ENCODE data around the gene MBTD1. TPM values are rescaled to one million over a fixed set of nuclear protein-coding genes. Genes with fewer than 3 reads are reported as not detected.

MBTD1 gene
- total RNA-seq, 1 experiment from 2014 or later = 40.6 TPM

DNA sequence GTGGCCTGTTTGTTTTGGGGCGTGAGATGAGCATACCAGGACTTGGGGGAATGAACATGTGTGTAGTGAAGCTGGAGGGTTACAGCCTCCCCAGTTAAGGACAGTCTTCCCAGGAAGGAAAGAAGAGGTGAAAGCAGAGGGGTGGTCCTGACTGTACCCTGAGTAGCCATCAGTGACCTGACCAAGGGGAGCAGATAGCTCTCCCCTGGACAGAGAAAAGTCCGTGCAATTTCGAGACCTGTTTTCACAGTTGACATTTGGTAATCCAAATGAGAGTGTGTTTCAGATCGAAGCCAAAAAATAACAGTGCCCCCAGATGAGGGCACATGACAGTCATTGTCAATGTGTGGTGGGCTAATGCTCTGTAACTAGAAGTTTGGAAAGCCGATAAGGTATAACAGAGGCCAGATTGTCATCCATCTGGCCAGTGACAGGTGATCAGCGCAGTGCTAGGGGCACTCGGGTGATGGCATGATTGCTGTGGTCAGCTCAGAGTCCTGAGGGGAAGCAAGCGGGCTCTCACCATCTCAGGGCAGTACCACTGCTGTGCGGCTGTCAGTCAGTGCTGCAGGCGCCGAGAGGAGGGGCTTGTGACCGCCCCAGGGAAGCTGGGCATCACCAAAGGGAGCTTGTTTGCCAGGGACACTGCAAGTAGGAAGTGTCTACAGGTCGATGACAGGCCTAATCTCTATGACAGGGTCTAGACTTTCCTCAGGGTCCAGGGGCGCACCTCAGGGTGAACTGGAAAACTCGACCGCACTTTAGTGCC lies 94.8 kb downstream of the MBTD1 start:
- ATAC-seq (peak; percentile 10), DNase-seq (ENCODE audit: low spot score) (peak; percentile 29)
- Mint-ChIP-seq H3K27ac (peak overlapping the region; percentile 97), H3K4me1 (peaks cover 16% of the 10 kb centered on the region), H3K9me3 (no peaks in the 10 kb centered on the region), H3K36me3 (peaks cover 54% of the 10 kb centered on the region), H3K27me3 (ENCODE audit: low read depth) (no peaks in the 10 kb centered on the region), H3K4me3 (peak overlapping the region; percentile 93)
- no peak for TF ChIP-seq TEAD1 (CRISPR knock-in tag; IDR thresholded peaks at IDR 0.05)
- TF ChIP-seq JUN (CRISPR knock-in tag; IDR thresholded peaks at IDR 0.05) = no peak
- TF ChIP-seq ELF4 (CRISPR knock-in tag; IDR thresholded peaks at IDR 0.05; ENCODE audit: low read depth) = no peak
- POLR2A ChIA-PET = interaction anchor here (0.6 to 2.4 kb wide), 7 partner anchors 9 to 409 kb away, joined by 3 to 15 read pairs (median 5); partner anchors contain the start of genes NME1 and SPAG9
- CTCF ChIA-PET = interaction anchor here (1.4 to 2.2 kb wide), 3 partner anchors 12 to 208 kb away, joined by 3 to 17 read pairs (median 4); partner anchors contain the start of gene NME1

GRCh38 chr17:51161541-51161940 lies 98.3 kb downstream of the MBTD1 start:
- Mint-ChIP-seq H3K4me3 (no peak overlapping the region), H3K36me3 (peaks cover 57% of the 10 kb centered on the region), H3K4me1 (peaks cover 10% of the 10 kb centered on the region), H3K27ac (no peak overlapping the region), H3K9me3 (no peaks in the 10 kb centered on the region), H3K27me3 (ENCODE audit: low read depth) (no peaks in the 10 kb centered on the region)
- ChIA-PET POLR2A (no interaction called here), CTCF (no interaction called here)
- TF ChIP-seq ZBTB21 (CRISPR knock-in tag; IDR thresholded peaks at IDR 0.05; ENCODE audit: borderline replicate concordance) = no peak
- no peak for TF ChIP-seq FOXP1 (CRISPR knock-in tag; IDR thresholded peaks at IDR 0.05; ENCODE audit: borderline replicate concordance)
- TF ChIP-seq, protein P1, sequence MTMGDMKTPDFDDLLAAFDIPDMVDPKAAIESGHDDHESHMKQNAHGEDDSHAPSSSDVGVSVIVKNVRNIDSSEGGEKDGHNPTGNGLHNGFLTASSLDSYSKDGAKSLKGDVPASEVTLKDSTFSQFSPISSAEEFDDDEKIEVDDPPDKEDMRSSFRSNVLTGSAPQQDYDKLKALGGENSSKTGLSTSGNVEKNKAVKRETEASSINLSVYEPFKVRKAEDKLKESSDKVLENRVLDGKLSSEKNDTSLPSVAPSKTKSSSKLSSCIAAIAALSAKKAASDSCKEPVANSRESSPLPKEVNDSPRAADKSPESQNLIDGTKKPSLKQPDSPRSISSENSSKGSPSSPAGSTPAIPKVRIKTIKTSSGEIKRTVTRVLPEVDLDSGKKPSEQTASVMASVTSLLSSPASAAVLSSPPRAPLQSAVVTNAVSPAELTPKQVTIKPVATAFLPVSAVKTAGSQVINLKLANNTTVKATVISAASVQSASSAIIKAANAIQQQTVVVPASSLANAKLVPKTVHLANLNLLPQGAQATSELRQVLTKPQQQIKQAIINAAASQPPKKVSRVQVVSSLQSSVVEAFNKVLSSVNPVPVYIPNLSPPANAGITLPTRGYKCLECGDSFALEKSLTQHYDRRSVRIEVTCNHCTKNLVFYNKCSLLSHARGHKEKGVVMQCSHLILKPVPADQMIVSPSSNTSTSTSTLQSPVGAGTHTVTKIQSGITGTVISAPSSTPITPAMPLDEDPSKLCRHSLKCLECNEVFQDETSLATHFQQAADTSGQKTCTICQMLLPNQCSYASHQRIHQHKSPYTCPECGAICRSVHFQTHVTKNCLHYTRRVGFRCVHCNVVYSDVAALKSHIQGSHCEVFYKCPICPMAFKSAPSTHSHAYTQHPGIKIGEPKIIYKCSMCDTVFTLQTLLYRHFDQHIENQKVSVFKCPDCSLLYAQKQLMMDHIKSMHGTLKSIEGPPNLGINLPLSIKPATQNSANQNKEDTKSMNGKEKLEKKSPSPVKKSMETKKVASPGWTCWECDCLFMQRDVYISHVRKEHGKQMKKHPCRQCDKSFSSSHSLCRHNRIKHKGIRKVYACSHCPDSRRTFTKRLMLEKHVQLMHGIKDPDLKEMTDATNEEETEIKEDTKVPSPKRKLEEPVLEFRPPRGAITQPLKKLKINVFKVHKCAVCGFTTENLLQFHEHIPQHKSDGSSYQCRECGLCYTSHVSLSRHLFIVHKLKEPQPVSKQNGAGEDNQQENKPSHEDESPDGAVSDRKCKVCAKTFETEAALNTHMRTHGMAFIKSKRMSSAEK (CRISPR knock-in tag; IDR thresholded peaks at IDR 0.05; ENCODE audit: borderline replicate concordance) = no peak
- no peak for TF ChIP-seq CREM (CRISPR knock-in tag; IDR thresholded peaks at IDR 0.05)
- TF ChIP-seq, protein P2, sequence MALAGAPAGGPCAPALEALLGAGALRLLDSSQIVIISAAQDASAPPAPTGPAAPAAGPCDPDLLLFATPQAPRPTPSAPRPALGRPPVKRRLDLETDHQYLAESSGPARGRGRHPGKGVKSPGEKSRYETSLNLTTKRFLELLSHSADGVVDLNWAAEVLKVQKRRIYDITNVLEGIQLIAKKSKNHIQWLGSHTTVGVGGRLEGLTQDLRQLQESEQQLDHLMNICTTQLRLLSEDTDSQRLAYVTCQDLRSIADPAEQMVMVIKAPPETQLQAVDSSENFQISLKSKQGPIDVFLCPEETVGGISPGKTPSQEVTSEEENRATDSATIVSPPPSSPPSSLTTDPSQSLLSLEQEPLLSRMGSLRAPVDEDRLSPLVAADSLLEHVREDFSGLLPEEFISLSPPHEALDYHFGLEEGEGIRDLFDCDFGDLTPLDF (CRISPR knock-in tag; IDR thresholded peaks at IDR 0.05) = no peak
- TF ChIP-seq, protein P3, sequence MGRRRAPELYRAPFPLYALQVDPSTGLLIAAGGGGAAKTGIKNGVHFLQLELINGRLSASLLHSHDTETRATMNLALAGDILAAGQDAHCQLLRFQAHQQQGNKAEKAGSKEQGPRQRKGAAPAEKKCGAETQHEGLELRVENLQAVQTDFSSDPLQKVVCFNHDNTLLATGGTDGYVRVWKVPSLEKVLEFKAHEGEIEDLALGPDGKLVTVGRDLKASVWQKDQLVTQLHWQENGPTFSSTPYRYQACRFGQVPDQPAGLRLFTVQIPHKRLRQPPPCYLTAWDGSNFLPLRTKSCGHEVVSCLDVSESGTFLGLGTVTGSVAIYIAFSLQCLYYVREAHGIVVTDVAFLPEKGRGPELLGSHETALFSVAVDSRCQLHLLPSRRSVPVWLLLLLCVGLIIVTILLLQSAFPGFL (CRISPR knock-in tag; IDR thresholded peaks at IDR 0.05; ENCODE audit: borderline replicate concordance) = no peak
- TF ChIP-seq IRF2 (CRISPR knock-in tag; IDR thresholded peaks at IDR 0.05; ENCODE audit: borderline replicate concordance, low read depth) = no peak
- TF ChIP-seq E2F5 (CRISPR knock-in tag; IDR thresholded peaks at IDR 0.05) = no peak
- no peak for TF ChIP-seq PRRX2 (CRISPR knock-in tag; IDR thresholded peaks at IDR 0.05)
- no peak for TF ChIP-seq CBFB (CRISPR knock-in tag; IDR thresholded peaks at IDR 0.05; ENCODE audit: low read depth)
- TF ChIP-seq, protein P4, sequence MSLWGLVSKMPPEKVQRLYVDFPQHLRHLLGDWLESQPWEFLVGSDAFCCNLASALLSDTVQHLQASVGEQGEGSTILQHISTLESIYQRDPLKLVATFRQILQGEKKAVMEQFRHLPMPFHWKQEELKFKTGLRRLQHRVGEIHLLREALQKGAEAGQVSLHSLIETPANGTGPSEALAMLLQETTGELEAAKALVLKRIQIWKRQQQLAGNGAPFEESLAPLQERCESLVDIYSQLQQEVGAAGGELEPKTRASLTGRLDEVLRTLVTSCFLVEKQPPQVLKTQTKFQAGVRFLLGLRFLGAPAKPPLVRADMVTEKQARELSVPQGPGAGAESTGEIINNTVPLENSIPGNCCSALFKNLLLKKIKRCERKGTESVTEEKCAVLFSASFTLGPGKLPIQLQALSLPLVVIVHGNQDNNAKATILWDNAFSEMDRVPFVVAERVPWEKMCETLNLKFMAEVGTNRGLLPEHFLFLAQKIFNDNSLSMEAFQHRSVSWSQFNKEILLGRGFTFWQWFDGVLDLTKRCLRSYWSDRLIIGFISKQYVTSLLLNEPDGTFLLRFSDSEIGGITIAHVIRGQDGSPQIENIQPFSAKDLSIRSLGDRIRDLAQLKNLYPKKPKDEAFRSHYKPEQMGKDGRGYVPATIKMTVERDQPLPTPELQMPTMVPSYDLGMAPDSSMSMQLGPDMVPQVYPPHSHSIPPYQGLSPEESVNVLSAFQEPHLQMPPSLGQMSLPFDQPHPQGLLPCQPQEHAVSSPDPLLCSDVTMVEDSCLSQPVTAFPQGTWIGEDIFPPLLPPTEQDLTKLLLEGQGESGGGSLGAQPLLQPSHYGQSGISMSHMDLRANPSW (CRISPR knock-in tag; conservative IDR thresholded peaks at IDR 0.05; ENCODE audit: low read depth) = no peak
- TF ChIP-seq MXD4 (CRISPR knock-in tag; IDR thresholded peaks at IDR 0.05; ENCODE audit: borderline replicate concordance) = no peak
- no peak for TF ChIP-seq HMGA2 (CRISPR knock-in tag; IDR thresholded peaks at IDR 0.05)
- no peak for TF ChIP-seq ZNF263 (CRISPR knock-in tag; IDR thresholded peaks at IDR 0.05; ENCODE audit: low read depth)
- TF ChIP-seq ZNF425 (CRISPR knock-in tag; conservative IDR thresholded peaks at IDR 0.05) = no peak
- ATAC-seq (no peak), DNase-seq (ENCODE audit: low spot score) (no peak)

Measured in WTC11 (cell line).